Testis (tissue), 2 donors: Measurements from ENCODE around the gene NES.

Experiments
- POLR2A ChIP-seq: fragments of 450-650 bp; IDR thresholded peaks from one replicate; pipeline ENCODE4 v1.6.1; 2017; ENCODE audit warnings: antibody characterized with exemption, mild to moderate bottlenecking, moderate library complexity
- TF ChIP-seq, protein P1 (sequence below), 3 experiments: fragments of 450-650 bp in 2 of 3; fragments of 200-600 bp in 1 of 3; sonication (generic) in 1 of 3; IDR thresholded peaks; one replicate each; pipeline ENCODE4 v1.5.1; 2016 to 2019; ENCODE audit warnings: antibody characterized with exemption in 3 of 3, mild to moderate bottlenecking in 2 of 3, moderate library complexity in 1 of 3

DNA sequence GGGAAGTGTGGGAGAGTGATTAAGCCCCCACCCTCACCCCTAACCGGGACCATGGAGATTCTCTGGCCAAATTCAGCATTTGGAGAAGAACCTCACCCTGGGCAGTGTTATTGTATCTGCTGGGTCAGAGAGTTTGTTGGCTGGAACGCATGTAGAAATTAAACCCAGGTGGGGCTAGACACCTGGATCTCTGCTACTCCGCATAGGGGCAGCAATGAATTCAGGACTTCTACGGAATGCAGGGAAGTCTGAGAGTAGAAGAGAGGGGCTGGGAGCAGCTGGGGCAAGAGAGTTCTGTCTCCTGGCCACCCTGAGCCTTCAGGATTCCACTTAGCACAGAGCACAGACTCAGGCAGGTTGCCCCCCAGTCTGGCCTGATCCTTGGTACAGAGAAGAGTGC, 31.8 kb upstream of the NES start:
- TF ChIP-seq, protein P1, sequence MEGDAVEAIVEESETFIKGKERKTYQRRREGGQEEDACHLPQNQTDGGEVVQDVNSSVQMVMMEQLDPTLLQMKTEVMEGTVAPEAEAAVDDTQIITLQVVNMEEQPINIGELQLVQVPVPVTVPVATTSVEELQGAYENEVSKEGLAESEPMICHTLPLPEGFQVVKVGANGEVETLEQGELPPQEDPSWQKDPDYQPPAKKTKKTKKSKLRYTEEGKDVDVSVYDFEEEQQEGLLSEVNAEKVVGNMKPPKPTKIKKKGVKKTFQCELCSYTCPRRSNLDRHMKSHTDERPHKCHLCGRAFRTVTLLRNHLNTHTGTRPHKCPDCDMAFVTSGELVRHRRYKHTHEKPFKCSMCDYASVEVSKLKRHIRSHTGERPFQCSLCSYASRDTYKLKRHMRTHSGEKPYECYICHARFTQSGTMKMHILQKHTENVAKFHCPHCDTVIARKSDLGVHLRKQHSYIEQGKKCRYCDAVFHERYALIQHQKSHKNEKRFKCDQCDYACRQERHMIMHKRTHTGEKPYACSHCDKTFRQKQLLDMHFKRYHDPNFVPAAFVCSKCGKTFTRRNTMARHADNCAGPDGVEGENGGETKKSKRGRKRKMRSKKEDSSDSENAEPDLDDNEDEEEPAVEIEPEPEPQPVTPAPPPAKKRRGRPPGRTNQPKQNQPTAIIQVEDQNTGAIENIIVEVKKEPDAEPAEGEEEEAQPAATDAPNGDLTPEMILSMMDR (IDR thresholded peaks at IDR 0.05) = no peak
- TF ChIP-seq POLR2A = no peak
